ENCODE data around the gene PDGFA. TPM values are rescaled to one million over a fixed set of nuclear protein-coding genes. Genes with fewer than 3 reads are reported as not detected.

The PDGFA gene
- total RNA-seq, 1 experiment from 2014 or later, result 129 TPM

DNA sequence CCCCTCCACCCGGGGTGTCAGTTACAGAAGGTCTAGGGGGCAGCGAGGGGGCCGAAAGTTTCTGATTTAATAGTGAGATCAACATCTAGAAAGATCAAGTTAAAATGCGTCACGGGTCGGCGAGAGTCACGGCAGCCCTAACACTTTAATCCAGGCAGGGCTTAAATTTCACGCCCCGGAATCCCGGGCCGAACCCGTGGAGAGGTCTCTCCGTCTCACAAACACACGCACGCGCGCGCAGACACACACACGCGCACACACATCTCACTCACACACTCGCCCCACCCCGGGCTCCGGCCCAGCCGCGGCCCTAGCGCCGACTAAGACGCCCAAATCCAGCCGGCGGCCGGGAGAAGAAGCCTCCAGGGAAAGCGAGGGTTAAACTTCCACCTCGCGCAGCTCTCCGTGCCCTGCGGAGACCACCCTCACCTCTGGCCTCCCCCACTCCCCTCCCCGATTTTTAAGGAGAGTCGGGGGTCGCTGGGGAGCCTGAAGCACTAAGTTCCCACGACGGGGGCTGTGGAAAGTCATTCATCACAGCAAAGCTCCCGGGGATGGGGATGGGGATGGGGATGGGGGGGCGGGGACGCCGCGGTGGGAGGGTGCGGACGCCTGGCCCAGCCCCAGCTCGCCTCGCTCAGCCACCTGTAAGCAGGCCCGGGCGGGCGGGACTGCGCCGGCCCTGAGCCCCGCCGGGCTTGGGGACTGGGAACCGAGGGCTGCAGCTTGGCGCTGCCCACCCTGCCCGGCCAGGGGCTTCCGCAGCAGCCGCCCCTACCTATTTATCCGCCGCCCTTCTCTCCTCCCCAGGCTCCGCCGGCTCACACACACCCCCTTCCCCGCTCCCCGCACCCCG lies 1.6 kb downstream of the PDGFA start:
- DNase-seq (ENCODE audit: low spot score) (peak; percentile 46), ATAC-seq (no peak)
- CTCF ChIA-PET, result interaction anchor here (0.6 kb wide), 1 partner anchor 23 kb away, joined by 4 read pairs; no protein-coding TSS in a partner anchor
- POLR2A ChIA-PET, result interaction anchor here (0.7 kb wide), 1 partner anchor 65 kb away, joined by 3 read pairs; no protein-coding TSS in a partner anchor
- peaks cover 7% of the 10 kb centered on the region; the same call in 1 of the 2 replicates for H3K36me3 Mint-ChIP-seq
- H3K4me1 Mint-ChIP-seq, result peaks cover 26% of the 10 kb centered on the region
- TF ChIP-seq IRF2 (CRISPR knock-in tag; IDR thresholded peaks at IDR 0.05; ENCODE audit: borderline replicate concordance, low read depth) (no peak), USF1 (CRISPR knock-in tag; IDR thresholded peaks at IDR 0.05) (no peak), TEAD1 (CRISPR knock-in tag; IDR thresholded peaks at IDR 0.05) (no peak), ZBTB43 (CRISPR knock-in tag; IDR thresholded peaks at IDR 0.05) (no peak), RORB (CRISPR knock-in tag; IDR thresholded peaks at IDR 0.05) (no peak), ATF2 (CRISPR knock-in tag; IDR thresholded peaks at IDR 0.05; ENCODE audit: borderline replicate concordance, low read depth) (no peak), JAZF1 (CRISPR knock-in tag; IDR thresholded peaks at IDR 0.05) (no peak), MXD4 (CRISPR knock-in tag; IDR thresholded peaks at IDR 0.05; ENCODE audit: borderline replicate concordance) (no peak), CTCF (IDR thresholded peaks at IDR 0.05) (no peak), ZNF317 (CRISPR knock-in tag; IDR thresholded peaks at IDR 0.05; ENCODE audit: borderline replicate concordance, low read depth) (no peak), PRRX2 (CRISPR knock-in tag; IDR thresholded peaks at IDR 0.05) (no peak), KAT7 (CRISPR knock-in tag; IDR thresholded peaks at IDR 0.05; ENCODE audit: borderline replicate concordance) (no peak), SMAD3 (CRISPR knock-in tag; IDR thresholded peaks at IDR 0.05; ENCODE audit: borderline replicate concordance) (no peak), SOX15 (CRISPR knock-in tag; IDR thresholded peaks at IDR 0.05) (no peak)
- TF ChIP-seq, protein P1, sequence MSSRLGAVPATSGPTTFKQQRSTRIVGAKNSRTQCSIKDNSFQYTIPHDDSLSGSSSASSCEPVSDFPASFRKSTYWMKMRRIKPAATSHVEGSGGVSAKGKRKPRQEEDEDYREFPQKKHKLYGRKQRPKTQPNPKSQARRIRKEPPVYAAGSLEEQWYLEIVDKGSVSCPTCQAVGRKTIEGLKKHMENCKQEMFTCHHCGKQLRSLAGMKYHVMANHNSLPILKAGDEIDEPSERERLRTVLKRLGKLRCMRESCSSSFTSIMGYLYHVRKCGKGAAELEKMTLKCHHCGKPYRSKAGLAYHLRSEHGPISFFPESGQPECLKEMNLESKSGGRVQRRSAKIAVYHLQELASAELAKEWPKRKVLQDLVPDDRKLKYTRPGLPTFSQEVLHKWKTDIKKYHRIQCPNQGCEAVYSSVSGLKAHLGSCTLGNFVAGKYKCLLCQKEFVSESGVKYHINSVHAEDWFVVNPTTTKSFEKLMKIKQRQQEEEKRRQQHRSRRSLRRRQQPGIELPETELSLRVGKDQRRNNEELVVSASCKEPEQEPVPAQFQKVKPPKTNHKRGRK (CRISPR knock-in tag; IDR thresholded peaks at IDR 0.05; ENCODE audit: borderline replicate concordance), result no peak
- TF ChIP-seq, protein P2, sequence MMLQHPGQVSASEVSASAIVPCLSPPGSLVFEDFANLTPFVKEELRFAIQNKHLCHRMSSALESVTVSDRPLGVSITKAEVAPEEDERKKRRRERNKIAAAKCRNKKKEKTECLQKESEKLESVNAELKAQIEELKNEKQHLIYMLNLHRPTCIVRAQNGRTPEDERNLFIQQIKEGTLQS (CRISPR knock-in tag; conservative IDR thresholded peaks at IDR 0.05), result no peak
- TF ChIP-seq, protein P3, sequence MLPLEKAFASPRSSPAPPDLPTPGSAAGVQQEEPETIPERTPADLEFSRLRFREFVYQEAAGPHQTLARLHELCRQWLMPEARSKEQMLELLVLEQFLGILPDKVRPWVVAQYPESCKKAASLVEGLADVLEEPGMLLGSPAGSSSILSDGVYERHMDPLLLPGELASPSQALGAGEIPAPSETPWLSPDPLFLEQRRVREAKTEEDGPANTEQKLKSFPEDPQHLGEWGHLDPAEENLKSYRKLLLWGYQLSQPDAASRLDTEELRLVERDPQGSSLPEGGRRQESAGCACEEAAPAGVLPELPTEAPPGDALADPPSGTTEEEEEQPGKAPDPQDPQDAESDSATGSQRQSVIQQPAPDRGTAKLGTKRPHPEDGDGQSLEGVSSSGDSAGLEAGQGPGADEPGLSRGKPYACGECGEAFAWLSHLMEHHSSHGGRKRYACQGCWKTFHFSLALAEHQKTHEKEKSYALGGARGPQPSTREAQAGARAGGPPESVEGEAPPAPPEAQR (CRISPR knock-in tag; IDR thresholded peaks at IDR 0.05), result no peak
- H3K4me3 Mint-ChIP-seq, result peak overlapping the region; percentile 89
- peak overlapping the region; percentile 86 for H3K27ac Mint-ChIP-seq
- peaks cover 27% of the 10 kb centered on the region for H3K27me3 Mint-ChIP-seq (ENCODE audit: low read depth)
- H3K9me3 Mint-ChIP-seq, result no peaks in the 10 kb centered on the region
